HUES64 (cell line): ENCODE results near the gene HS3ST3B1. TPM values are rescaled to one million over a fixed set of nuclear protein-coding genes. Genes with fewer than 3 reads are reported as not detected.

Experiments
- H3K27ac ChIP-seq: 2 replicates; pipeline ENCODE4 v1.7.0; 2013; ENCODE audit warnings: low read depth, low read length, inconsistent platforms
- H3K27me3 ChIP-seq: 2 replicates; pipeline ENCODE4 v1.6.1; 2013; ENCODE audit warnings: mild to moderate bottlenecking, low read length; ENCODE audit not compliant: insufficient read depth
- H3K36me3 ChIP-seq: 2 replicates; pipeline ENCODE4 v1.6.1; 2013; ENCODE audit warnings: mild to moderate bottlenecking, low read length; ENCODE audit not compliant: insufficient read depth
- H3K4me1 ChIP-seq: 2 replicates; pipeline ENCODE4 v1.6.1; 2013; ENCODE audit warnings: mild to moderate bottlenecking, low read length, moderate library complexity; ENCODE audit not compliant: insufficient read depth
- H3K4me3 ChIP-seq: 2 replicates; pipeline ENCODE4 v1.5.1; 2013; ENCODE audit warnings: mild to moderate bottlenecking, low read length, moderate library complexity
- H3K9ac ChIP-seq: 2 replicates; pipeline ENCODE4 v1.6.1; 2013; ENCODE audit warnings: mild to moderate bottlenecking, low read depth, low read length
- H3K9me3 ChIP-seq: 2 replicates; pipeline ENCODE4 v1.6.1; 2013; ENCODE audit warnings: low read depth, low read length; ENCODE audit not compliant: insufficient read depth
- WGBS: fragments of 150-250, 120-280 bp; methylation state at CpG from one replicate; pipeline ENCODE4 v1.1.7; 2013; ENCODE audit warnings: missing lambda C conversion rate; 5-methylcytosine and 5-hydroxymethylcytosine counted together
- polyA plus RNA-seq, 2 experiments: library from polyadenylated mRNA; stranded (reverse); fragments of 50-300 nt; gene quantifications; one replicate each; pipeline ENCODE4 v1.2.3, GENCODE V29; 2013

The HS3ST3B1 gene
- polyA plus RNA-seq (2013, experiment 1 of 2) = 5.8 TPM
- polyA plus RNA-seq (2013, experiment 2 of 2) = 5.2 TPM

DNA sequence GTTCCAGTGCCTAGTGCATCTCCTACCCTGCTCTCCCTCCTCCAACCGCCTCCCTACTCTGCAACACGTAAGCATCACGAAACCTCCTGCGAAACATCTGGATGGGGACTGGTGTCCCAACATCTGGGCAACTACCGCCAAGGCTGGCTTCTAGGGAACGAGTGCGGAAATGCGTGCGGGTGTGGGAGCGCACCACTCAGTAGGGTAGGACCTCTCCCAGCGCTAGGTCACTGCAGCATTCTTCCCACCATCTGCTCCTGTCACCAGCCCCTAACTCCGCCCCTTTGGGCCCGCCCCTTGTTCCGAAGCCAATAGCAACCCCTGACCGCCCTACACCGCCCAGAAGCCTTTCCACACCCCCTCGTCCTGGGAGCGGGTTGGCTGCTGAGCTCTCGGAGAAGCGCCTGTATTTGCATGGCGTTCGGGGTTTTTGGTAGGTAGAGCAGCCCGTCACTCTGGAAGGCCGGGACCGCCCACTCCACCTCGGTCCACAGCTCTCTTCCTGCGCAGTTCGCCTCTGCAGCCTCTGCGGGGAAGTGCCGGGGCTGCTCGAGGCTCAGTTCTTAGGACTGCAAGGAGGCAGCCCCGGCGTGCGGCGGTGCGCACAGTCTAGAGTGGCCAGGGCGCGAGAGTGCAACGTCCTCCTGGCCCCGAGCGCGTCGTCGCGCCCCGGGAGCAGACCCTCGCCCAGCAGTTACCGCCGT lies at the start of gene HS3ST3B1:
Gene HS3ST3B1, plus strand, starts transcription at position 507 of the 704 bp plus-strand sequence. CDS start 438 bp downstream, outside the sequence.
- no peaks in the 10 kb centered on the region for H3K36me3 ChIP-seq
- H3K4me3 ChIP-seq = peak within 1 kb of the TSS; percentile 75
- H3K27me3 ChIP-seq = peaks cover 97% of the 10 kb centered on the region
- peak within 1 kb of the TSS; percentile 18; the same call in 1 of the 2 replicates for H3K27ac ChIP-seq
- H3K9me3 ChIP-seq = no peaks in the 10 kb centered on the region
- peak within 1 kb of the TSS; percentile 48; the same call in 1 of the 2 replicates for H3K9ac ChIP-seq
- WGBS = under 1% methylated on average over 49 of the region's 49 CpGs
- H3K4me1 ChIP-seq = peaks cover 31% of the 10 kb centered on the region

DNA sequence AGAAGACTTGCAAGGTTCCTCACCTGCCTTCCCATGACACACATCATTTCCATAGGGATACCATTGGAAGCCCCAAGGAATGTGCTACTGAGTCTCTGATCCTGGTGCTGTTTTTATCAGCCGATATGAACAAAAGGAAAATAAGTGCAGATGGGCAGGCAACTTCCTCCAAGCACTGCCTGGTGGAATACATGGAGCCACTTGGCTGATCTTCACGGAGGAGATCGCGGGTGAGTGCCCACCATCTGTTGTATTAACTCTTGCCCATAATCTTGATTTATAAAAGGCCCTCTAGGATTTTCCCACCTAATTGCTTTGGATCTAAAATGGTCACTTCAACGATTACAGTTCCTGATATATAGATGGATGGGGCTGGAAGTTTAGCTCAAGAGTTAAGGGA lies 39.5 kb upstream of the HS3ST3B1 start:
- H3K4me3 ChIP-seq = no peak overlapping the region
- no peaks in the 10 kb centered on the region for H3K27me3 ChIP-seq
- no peak overlapping the region for H3K9ac ChIP-seq
- no peaks in the 10 kb centered on the region for H3K9me3 ChIP-seq
- H3K4me1 ChIP-seq = no peaks in the 10 kb centered on the region
- no peaks in the 10 kb centered on the region for H3K36me3 ChIP-seq
- no peak overlapping the region for H3K27ac ChIP-seq
- WGBS = 98% methylated on average over 5 of the region's 5 CpGs

DNA sequence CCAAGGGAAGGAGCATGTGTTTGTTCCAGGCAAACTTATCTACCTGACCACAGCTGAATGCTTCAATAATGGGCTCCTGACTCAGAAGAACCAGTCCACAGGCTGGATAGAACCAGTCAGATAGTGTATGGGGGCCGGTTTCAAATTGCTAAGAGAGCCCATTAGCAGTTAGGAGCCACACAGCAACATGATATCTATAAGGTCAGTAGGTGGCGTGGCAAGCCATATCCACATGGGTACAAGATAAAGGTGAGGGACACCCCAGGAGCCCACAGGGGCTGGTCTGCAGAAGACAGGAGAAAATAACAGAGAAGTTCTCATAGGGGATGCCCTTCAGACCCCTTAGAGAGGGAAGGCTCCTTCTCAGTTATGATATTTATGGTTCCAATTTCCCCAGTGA lies 32.6 kb upstream of the HS3ST3B1 start:
- H3K9me3 ChIP-seq = no peaks in the 10 kb centered on the region
- WGBS = 84% methylated on average over 2 of the region's 2 CpGs
- no peaks in the 10 kb centered on the region for H3K4me1 ChIP-seq

DNA sequence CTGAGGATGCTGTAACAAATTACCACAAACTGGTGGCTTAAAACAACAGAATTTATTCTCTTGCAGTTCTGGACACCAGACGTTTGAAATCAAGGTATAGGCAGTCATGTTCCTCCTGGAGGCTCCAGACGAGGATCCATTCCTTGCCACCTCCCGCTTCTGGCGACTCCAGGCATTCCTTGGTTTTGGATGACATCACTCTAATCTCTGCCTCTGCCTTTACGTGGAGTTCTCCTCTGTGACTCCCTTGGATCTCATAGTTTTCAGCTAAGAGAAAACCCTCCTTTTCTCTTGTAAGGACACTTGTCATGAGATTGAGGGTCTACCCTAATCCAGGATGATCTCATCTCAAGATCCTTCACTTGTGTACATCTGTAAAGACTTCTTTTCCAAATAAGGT lies 31.4 kb upstream of the HS3ST3B1 start:
- Histone ChIP-seq H3K4me1 (no peaks in the 10 kb centered on the region), H3K27ac (no peak overlapping the region), H3K36me3 (no peaks in the 10 kb centered on the region), H3K4me3 (no peak overlapping the region), H3K9me3 (no peaks in the 10 kb centered on the region), H3K9ac (no peak overlapping the region), H3K27me3 (no peaks in the 10 kb centered on the region)
- 86% methylated on average over 5 of the region's 5 CpGs for WGBS

More for the DNA sequence above, 32.6 kb upstream of the HS3ST3B1 start:
- Histone ChIP-seq H3K4me3 (no peak overlapping the region), H3K9ac (no peak overlapping the region), H3K27me3 (no peaks in the 10 kb centered on the region), H3K36me3 (no peaks in the 10 kb centered on the region), H3K27ac (no peak overlapping the region)

DNA sequence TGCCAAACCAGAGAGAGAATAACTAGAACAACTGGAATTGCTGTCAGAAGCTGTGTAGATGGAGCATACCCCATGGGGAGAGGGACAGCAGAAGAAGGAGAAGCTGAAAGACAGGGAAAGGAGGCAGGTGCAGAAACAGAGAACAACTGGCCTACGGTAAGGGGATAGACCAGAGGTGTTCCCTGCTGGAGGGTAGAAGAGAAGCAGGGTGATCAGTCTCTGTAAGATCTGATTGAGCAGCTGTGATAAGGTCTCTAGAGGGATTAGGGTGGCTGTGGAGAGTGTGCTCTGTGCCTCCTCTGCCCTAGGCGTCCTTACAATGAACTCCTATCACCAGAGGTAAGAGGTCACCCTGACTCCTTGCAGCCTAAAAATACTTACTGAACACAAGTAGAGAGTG lies 30.4 kb upstream of the HS3ST3B1 start:
- WGBS = 85% methylated on average over 2 of the region's 2 CpGs
- H3K4me1 ChIP-seq = no peaks in the 10 kb centered on the region

DNA sequence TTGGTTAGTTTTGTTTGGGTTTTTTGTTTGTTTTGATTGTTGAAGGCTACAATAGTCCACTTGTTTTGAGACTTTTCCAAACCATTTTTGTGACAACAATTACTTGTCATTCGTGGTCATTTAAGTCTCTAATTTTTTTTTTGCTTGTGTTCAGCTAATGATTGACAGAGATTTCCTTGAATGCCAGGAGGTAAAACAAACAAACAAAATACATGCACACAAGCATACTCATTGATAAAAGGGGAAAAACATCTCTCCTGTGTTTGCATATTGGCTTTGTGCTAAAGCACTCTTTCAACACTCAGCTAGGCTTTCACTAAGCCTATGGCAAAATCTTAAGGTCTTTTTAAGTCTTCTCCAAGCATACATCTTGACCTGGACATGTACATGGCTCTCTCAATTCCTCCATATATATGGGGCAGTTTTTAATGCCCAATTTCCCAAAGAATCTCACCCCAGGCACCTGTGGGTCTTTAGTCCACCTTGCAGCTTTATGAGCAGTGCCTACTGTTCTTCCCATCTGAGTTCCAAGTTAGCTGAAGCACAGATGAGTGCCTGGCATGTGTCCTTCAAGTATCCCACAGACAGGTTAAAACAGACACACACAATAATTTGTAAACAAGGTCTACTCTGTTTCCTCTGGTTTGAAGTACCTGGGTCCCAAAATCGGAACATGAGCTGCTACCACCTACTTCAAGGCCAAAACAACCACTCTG lies 24.2 kb upstream of the HS3ST3B1 start:
- no peaks in the 10 kb centered on the region for H3K4me1 ChIP-seq
- H3K4me3 ChIP-seq = no peak overlapping the region
- H3K9ac ChIP-seq = no peak overlapping the region
- H3K36me3 ChIP-seq = no peaks in the 10 kb centered on the region
- H3K9me3 ChIP-seq = no peaks in the 10 kb centered on the region
- H3K27me3 ChIP-seq = no peaks in the 10 kb centered on the region
- H3K27ac ChIP-seq = no peak overlapping the region
- WGBS = 95% methylated on average over 2 of the region's 2 CpGs

More for the DNA sequence above, 30.4 kb upstream of the HS3ST3B1 start:
- H3K27me3 ChIP-seq = no peaks in the 10 kb centered on the region
- H3K27ac ChIP-seq = no peak overlapping the region
- H3K4me3 ChIP-seq = no peak overlapping the region
- no peaks in the 10 kb centered on the region for H3K9me3 ChIP-seq
- H3K36me3 ChIP-seq = no peaks in the 10 kb centered on the region
- no peak overlapping the region for H3K9ac ChIP-seq

DNA sequence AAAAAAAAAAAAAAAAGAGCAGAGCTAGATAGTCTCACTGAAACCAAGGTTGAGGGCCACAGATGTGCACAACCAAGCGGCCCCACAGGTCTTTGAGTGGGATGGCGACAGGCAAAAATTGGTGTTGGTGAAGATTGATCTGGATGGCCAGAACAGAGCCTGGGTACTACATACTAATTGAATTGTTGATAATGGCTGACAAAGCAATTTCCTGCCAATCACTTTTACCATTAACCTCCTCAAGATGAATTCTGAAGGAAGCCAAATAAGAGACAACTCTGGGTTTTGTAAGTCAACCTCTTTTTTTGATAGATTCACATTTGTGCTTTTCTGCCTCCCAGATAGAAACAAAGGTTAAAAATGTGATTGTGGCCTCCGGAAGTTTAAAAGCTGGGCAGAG lies 19.4 kb upstream of the HS3ST3B1 start:
- no peak overlapping the region for H3K9ac ChIP-seq
- H3K9me3 ChIP-seq = no peaks in the 10 kb centered on the region
- no peak overlapping the region for H3K27ac ChIP-seq
- H3K4me1 ChIP-seq = no peaks in the 10 kb centered on the region
- H3K4me3 ChIP-seq = no peak overlapping the region
- WGBS = 98% methylated on average over 3 of the region's 3 CpGs
- no peaks in the 10 kb centered on the region for H3K36me3 ChIP-seq
- H3K27me3 ChIP-seq = no peaks in the 10 kb centered on the region

DNA sequence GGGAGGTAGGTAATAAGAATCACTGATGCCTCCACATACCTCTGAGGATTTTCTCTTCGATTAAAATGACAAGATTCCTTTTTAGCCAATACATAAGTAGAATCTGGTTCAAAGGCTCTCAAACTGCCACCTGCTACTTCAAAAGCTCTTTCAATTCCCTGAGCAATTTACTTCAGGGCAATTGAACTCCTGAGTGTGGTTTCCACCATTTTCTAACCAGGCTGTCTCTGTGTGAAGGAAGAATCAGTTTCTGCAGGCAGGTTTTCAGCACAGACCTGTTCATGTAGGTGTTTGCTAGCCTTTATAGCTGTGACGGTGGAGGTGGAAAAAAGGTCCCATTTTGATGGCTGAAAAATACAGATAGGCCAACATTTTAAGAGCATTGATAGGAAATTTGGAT lies 18.2 kb upstream of the HS3ST3B1 start:
- Histone ChIP-seq H3K4me3 (no peak overlapping the region), H3K9ac (no peak overlapping the region), H3K27me3 (no peaks in the 10 kb centered on the region), H3K9me3 (no peaks in the 10 kb centered on the region), H3K36me3 (no peaks in the 10 kb centered on the region), H3K4me1 (no peaks in the 10 kb centered on the region), H3K27ac (no peak overlapping the region)
- 89% methylated on average over 2 of the region's 2 CpGs for WGBS

DNA sequence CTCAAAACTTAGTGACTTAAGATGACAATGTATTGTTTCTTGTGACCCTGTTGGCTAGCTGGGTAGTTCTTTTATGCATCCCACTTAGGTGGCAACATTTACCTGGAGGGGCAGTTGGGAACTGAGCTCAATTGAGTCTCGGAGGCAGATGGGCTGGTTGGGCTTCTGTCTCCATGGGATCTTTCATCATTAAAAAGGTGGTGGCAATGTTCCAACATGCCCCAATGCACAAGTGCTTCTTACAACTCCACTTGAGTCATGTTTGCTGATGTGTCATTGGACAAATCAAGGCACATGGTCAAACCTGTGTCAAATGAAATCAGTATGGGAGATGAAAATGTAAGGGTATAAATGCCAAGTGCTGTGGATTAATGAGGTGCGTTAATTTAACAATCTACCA lies 11.7 kb upstream of the HS3ST3B1 start:
- no peak overlapping the region for H3K9ac ChIP-seq
- H3K4me1 ChIP-seq = no peaks in the 10 kb centered on the region
- no peak overlapping the region for H3K4me3 ChIP-seq
- H3K9me3 ChIP-seq = no peaks in the 10 kb centered on the region
- H3K27ac ChIP-seq = no peak overlapping the region
- H3K27me3 ChIP-seq = no peaks in the 10 kb centered on the region
- no peaks in the 10 kb centered on the region for H3K36me3 ChIP-seq
- 81% methylated on average over 1 of the region's 2 CpGs for WGBS

DNA sequence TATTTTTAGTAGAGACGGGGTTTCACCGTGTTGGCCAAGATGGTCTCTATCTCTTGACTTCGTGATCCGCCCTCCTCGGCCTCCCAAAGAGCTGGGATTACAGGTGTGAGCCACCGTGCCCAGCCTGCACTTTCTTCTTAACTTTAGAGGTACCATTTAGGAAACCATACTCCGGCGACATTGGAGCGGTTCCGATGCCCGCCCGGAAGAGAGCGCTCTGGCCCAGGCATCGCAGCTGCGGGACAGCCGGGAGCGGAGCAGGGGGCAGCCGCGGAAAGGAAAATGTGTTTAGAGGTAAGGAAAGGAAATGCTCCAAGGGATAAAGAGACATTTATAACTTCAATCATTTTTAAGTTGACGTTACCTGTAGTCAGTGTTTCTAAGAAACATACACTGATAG lies 6.0 kb upstream of the HS3ST3B1 start:
- Histone ChIP-seq H3K4me1 (peaks cover 14% of the 10 kb centered on the region), H3K27ac (no peak overlapping the region), H3K4me3 (no peak overlapping the region), H3K9ac (no peak overlapping the region), H3K36me3 (no peaks in the 10 kb centered on the region), H3K9me3 (no peaks in the 10 kb centered on the region), H3K27me3 (peaks cover 53% of the 10 kb centered on the region)
- 92% methylated on average over 20 of the region's 20 CpGs for WGBS

DNA sequence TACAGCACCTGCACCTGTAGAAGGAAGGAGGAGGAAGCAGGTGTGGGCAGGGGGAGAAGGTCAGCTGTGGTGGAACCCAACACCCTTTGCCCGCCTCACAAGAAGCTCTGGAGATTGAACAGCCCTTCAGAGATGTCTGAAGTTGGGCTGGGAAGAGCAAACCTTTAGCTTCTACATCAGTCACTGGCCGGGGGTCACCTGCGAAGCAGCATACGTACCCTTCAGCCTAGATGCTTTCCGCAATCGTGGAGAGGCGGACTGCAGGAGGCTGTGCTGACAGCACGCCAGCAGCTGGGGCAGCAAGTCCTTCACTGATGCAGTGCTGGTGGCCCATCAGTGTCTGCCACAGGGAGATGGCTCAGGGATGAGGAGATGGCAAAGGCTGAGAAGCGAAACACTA lies 5.2 kb upstream of the HS3ST3B1 start:
- Histone ChIP-seq H3K9ac (no peak overlapping the region), H3K27ac (no peak overlapping the region), H3K36me3 (no peaks in the 10 kb centered on the region), H3K4me3 (no peak overlapping the region), H3K27me3 (peaks cover 60% of the 10 kb centered on the region), H3K9me3 (no peaks in the 10 kb centered on the region), H3K4me1 (peaks cover 18% of the 10 kb centered on the region)
- WGBS = 94% methylated on average over 9 of the region's 9 CpGs
